ENCODE measurements around the gene MAP3K14. TPM values are rescaled to one million over a fixed set of nuclear protein-coding genes. Genes with fewer than 3 reads are reported as not detected.
A peak's percentile ranks its signal among the peaks of the same experiment; 100 is the strongest.

The MAP3K14 gene
- polyA plus RNA-seq, 4 donors = 6.4 to 19.2 (median 11.1) TPM

DNA sequence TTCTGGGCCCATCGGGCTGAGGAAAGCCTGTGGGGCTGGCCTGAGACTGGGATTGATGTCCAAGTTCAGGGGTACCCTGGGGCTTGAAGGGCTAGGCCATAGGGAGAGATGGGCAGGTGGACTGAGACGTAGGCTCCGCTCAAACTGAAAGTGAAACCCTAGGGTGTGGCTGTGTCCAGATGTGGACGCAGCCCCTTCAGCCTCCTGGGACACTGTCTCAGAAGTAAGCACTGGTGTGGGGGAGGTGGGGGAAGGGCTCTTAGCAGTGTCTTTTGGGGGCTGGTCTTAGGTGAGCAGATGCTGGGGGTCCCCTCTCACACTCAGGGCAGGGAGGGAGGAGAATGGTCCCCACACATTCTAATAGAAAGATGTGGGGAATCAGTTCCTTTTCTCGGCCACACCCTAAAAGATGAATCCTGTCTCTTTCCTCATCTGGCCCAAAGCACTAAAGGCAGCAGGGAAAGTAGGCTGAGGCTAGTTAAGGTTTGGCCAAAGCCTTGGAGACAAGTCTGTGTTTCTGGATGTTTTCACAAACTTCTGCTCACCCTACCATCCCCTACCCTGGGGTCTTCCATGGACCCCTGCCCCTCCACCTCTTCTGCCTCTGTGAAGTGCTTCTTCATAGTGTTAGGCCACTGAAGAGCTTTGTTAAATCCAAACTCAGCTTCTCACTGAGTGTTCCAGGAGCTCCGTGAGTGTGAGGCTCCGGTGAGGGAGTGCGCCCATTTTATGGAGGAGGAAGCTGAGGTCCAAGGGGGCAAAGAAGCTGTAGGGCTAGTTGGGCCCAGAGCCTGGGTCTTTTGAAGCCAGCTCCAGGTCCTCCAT is 89.5 kb downstream of the MAP3K14 start:
- FAIRE-seq (no peak), DNase-seq (peak in 1 of 2 donors; percentile 46)
- Histone ChIP-seq H3K4me3 (ENCODE audit: low read depth in 1 of 3, low read length in 3 of 3) (peak overlapping the region in 1 of 3 donors; percentile 9), H3K27ac (ENCODE audit: low read depth in 1 of 3, low read length in 2 of 3) (peak overlapping the region in 2 of 3 donors; percentile 82 to 90), H3K9me3 (ENCODE audit: control insufficient read depth in 2 of 2, insufficient read depth in 1 of 2, low read depth in 1 of 2, low read length in 1 of 2) (no peaks in the 10 kb centered on the region), H3K36me3 (ENCODE audit: control insufficient read depth in 3 of 3, insufficient read depth in 2 of 3, low read depth in 1 of 3, low read length in 3 of 3) (no peaks in the 10 kb centered on the region), H3K27me3 (ENCODE audit: control insufficient read depth in 3 of 3, insufficient read depth in 3 of 3, low read length in 3 of 3) (peaks cover 0 to 37% (median 0%) of the 10 kb centered on the region in 3 donors), H3K4me1 (ENCODE audit: control insufficient read depth in 3 of 3, insufficient read depth in 2 of 3, low read depth in 1 of 3, low read length in 2 of 3) (peaks cover 0 to 18% (median 3%) of the 10 kb centered on the region in 3 donors)
- WGBS, 3 donors = 49 to 51% (median 50%) methylated on average over 8 of the region's 8 CpGs

DNA sequence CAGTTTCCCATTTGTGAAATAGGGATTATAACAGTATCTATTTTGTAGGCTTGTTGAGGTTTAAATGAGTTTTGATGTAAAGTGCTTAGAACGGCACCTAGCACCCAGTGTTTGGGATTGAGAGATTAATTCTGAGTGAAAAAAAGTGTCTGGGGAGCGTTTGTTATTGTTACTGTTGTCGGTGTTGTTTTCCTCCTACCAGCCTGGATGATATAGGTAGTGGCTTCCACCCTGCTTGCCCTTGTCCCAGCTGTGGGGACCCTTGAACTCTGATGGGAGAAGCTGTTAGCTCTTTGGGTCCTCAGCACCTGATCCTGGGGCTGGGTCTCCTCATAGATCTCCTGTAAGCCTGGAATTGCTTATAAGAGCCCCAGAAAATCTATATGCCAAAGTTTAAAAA is 90.2 kb downstream of the MAP3K14 start:
- WGBS, 3 donors = 60 to 73% (median 65%) methylated on average over 3 of the region's 3 CpGs
- no peaks in the 10 kb centered on the region for H3K36me3 ChIP-seq (ENCODE audit: control insufficient read depth in 3 of 3, insufficient read depth in 2 of 3, low read depth in 1 of 3, low read length in 3 of 3)
- H3K4me1 ChIP-seq (ENCODE audit: control insufficient read depth in 3 of 3, insufficient read depth in 2 of 3, low read depth in 1 of 3, low read length in 2 of 3) = peaks cover 0 to 19% (median 3%) of the 10 kb centered on the region in 3 donors
- H3K9me3 ChIP-seq (ENCODE audit: control insufficient read depth in 2 of 2, insufficient read depth in 1 of 2, low read depth in 1 of 2, low read length in 1 of 2) = no peaks in the 10 kb centered on the region
- H3K27me3 ChIP-seq (ENCODE audit: control insufficient read depth in 3 of 3, insufficient read depth in 3 of 3, low read length in 3 of 3) = peaks cover 0 to 39% (median 0%) of the 10 kb centered on the region in 3 donors
- DNase-seq (no peak), FAIRE-seq (no peak)
- H3K4me3 ChIP-seq (ENCODE audit: low read depth in 1 of 3, low read length in 3 of 3) = peak overlapping the region in 1 of 3 donors; percentile 24
- peak overlapping the region in 2 of 3 donors; percentile 82 to 90 for H3K27ac ChIP-seq (ENCODE audit: low read depth in 1 of 3, low read length in 2 of 3)

DNA sequence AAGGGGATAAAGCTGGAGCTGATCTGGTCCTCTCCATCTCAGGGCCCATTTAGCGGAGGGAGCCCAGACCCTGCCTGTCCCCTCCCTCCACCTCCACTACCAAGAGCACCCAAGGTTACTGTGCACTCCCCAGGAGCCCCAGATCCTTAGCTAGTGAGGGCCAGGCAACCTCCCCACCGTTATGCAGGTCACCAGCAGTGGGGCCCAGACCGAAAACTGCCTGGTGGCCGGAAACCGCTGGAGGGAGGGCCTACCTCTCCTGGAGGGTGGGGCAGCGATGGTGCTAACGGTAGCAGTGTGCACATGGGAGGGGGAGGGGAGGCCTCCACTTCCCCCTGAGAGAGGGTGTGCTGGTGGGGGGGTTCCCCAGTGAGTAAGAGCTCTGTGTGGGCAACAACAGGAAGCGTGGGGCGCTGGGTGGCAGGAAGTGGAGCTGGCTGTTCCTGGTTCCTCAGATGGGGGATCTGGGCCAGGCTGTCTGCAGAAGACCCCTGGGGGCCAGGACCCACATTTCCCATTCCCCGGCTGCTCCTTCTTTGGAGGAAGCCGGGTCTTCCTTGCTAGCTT is 90.8 kb downstream of the MAP3K14 start:
- Histone ChIP-seq H3K27ac (ENCODE audit: low read depth in 1 of 3, low read length in 2 of 3) (peak overlapping the region in 2 of 3 donors; percentile 82 to 90), H3K4me3 (ENCODE audit: low read depth in 1 of 3, low read length in 3 of 3) (peak overlapping the region in 1 of 3 donors; percentile 24), H3K9me3 (ENCODE audit: control insufficient read depth in 2 of 2, insufficient read depth in 1 of 2, low read depth in 1 of 2, low read length in 1 of 2) (no peaks in the 10 kb centered on the region), H3K27me3 (ENCODE audit: control insufficient read depth in 3 of 3, insufficient read depth in 3 of 3, low read length in 3 of 3) (peaks cover 0 to 38% (median 2%) of the 10 kb centered on the region in 3 donors), H3K4me1 (ENCODE audit: control insufficient read depth in 3 of 3, insufficient read depth in 2 of 3, low read depth in 1 of 3, low read length in 2 of 3) (peaks cover 0 to 19% (median 3%) of the 10 kb centered on the region in 3 donors), H3K36me3 (ENCODE audit: control insufficient read depth in 3 of 3, insufficient read depth in 2 of 3, low read depth in 1 of 3, low read length in 3 of 3) (no peaks in the 10 kb centered on the region)
- WGBS, 3 donors = 67 to 75% (median 67%) methylated on average over 11 of the region's 11 CpGs
- FAIRE-seq = no peak
- peak; percentile 11 to 73 for DNase-seq

DNA sequence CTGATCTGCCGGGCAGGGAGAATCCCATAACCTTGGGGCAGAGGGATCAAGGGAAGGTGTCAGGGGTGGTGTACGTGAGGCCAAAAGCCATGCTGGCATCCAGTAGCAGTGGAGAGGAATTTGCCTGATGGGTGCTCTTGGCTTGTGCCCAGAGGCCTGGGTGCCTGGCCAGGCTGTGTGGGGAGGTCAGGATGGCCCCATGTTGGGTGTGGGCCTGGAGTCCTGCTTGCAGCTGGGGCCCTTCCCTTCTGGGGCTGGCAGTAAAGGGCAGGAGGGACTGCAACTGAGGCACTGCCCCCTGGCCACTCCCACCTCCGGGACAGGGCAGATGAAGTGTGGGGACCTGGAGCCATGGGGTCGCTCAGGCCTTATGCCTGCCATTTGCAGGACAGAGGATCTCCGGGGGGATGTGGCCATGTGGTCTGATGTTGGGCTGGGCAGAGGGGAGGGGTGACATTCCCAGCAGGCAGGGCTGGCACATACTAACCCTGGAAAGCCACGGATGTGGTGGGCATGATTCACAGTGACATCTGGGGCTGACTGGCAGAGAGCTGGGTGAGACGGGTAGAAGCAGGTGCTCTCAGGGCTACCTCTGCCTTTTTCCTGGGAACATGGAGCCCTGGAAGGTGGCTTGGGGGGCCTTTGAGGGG is 91.6 kb downstream of the MAP3K14 start:
- no peak for FAIRE-seq
- H3K27me3 ChIP-seq (ENCODE audit: control insufficient read depth in 3 of 3, insufficient read depth in 3 of 3, low read length in 3 of 3) = peaks cover 0 to 39% (median 2%) of the 10 kb centered on the region in 3 donors
- peaks cover 0 to 19% (median 3%) of the 10 kb centered on the region in 3 donors for H3K4me1 ChIP-seq (ENCODE audit: control insufficient read depth in 3 of 3, insufficient read depth in 2 of 3, low read depth in 1 of 3, low read length in 2 of 3)
- 63 to 78% (median 63%) methylated on average over 7 of the region's 7 CpGs for WGBS, 3 donors
- H3K4me3 ChIP-seq (ENCODE audit: low read depth in 1 of 3, low read length in 3 of 3) = peak overlapping the region in 1 of 3 donors; percentile 73
- no peaks in the 10 kb centered on the region for H3K9me3 ChIP-seq (ENCODE audit: control insufficient read depth in 2 of 2, insufficient read depth in 1 of 2, low read depth in 1 of 2, low read length in 1 of 2)
- no peaks in the 10 kb centered on the region for H3K36me3 ChIP-seq (ENCODE audit: control insufficient read depth in 3 of 3, insufficient read depth in 2 of 3, low read depth in 1 of 3, low read length in 3 of 3)
- DNase-seq = no peak
- peak overlapping the region in 2 of 3 donors; percentile 38 to 90 for H3K27ac ChIP-seq (ENCODE audit: low read depth in 1 of 3, low read length in 2 of 3)

DNA sequence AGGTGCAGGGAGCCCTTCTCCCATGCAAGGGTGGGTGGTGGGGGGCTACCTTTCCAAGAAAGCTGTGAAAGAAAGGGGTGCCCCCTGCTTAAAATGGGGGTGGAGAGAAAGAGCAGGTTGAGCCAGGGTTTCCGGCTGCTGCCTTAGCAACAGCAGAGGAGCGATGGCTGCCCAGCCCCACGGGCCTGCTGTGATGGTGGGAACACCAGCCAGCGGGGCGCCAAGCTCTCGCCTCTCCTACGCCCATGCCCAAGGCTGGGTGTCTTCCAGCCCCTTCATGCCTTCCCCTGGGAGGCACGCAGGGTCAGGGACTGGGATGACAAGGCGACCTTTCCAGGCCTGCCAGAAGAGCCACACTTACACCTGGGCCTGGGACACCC is 92.2 kb downstream of the MAP3K14 start:
- Histone ChIP-seq H3K4me1 (ENCODE audit: control insufficient read depth in 3 of 3, insufficient read depth in 2 of 3, low read depth in 1 of 3, low read length in 2 of 3) (peaks cover 0 to 18% (median 2%) of the 10 kb centered on the region in 3 donors), H3K4me3 (ENCODE audit: low read depth in 1 of 3, low read length in 3 of 3) (peak overlapping the region in 1 of 3 donors; percentile 73), H3K9me3 (ENCODE audit: control insufficient read depth in 2 of 2, insufficient read depth in 1 of 2, low read depth in 1 of 2, low read length in 1 of 2) (no peaks in the 10 kb centered on the region), H3K36me3 (ENCODE audit: control insufficient read depth in 3 of 3, insufficient read depth in 2 of 3, low read depth in 1 of 3, low read length in 3 of 3) (no peaks in the 10 kb centered on the region), H3K27me3 (ENCODE audit: control insufficient read depth in 3 of 3, insufficient read depth in 3 of 3, low read length in 3 of 3) (peaks cover 0 to 41% (median 2%) of the 10 kb centered on the region in 3 donors), H3K27ac (ENCODE audit: low read depth in 1 of 3, low read length in 2 of 3) (peak overlapping the region in 2 of 3 donors; percentile 38 to 90)
- 68 to 83% (median 79%) methylated on average over 9 of the region's 9 CpGs for WGBS, 3 donors
- DNase-seq (no peak), FAIRE-seq (no peak)

DNA sequence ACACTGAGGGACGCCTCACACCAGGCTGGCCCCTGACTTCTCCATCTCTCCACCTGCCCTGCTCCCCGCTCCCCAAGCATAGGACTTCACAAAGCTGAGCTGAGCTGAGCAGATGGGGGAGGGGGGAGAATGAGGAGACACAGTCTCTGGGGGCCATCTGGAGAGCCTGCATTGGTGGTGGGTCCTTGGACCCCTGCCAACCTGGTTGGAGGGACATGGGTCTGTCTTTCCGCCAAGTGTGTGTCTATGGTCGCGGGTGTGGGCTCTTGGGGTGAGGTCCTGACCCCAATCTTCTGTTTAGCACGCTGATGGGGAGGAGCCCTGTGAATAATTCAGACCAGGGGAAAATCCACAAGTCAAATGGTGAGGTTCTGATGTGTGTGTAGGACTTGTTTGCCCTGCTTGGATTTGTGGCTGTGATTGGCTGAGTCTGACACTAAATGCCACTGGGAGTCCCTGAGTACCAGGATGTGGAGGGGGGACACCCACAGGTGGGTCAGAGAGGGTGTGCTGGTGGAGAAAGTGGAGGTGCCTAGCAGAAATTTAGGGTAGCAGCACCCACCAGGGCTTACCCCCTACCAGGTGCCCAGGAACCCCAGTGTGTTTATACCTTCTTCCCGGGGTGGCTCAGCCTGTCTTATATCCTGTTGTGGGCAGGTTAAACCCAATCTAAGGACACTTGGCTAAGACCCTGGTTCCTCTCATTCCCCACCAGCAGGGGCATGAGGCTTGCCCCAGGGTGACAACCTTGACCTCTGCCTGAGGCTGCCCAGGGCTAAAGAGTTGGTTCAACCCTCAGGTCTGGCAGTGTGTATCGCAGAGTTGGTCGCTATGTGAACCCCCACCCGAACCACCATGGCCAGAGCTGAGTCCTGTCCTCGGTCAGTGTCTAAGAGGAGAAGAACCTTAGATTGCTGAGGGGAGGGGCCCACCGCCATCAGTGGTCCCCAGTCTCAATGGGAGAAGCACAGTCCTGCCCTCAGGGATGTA is 93.0 kb downstream of the MAP3K14 start:
- Histone ChIP-seq H3K4me1 (ENCODE audit: control insufficient read depth in 3 of 3, insufficient read depth in 2 of 3, low read depth in 1 of 3, low read length in 2 of 3) (peaks cover 0 to 10% (median 0%) of the 10 kb centered on the region in 3 donors), H3K4me3 (ENCODE audit: low read depth in 1 of 3, low read length in 3 of 3) (peak overlapping the region in 1 of 3 donors; percentile 73), H3K27me3 (ENCODE audit: control insufficient read depth in 3 of 3, insufficient read depth in 3 of 3, low read length in 3 of 3) (peaks cover 0 to 41% (median 2%) of the 10 kb centered on the region in 3 donors), H3K27ac (ENCODE audit: low read depth in 1 of 3, low read length in 2 of 3) (peak overlapping the region in 2 of 3 donors; percentile 38 to 90), H3K36me3 (ENCODE audit: control insufficient read depth in 3 of 3, insufficient read depth in 2 of 3, low read depth in 1 of 3, low read length in 3 of 3) (no peaks in the 10 kb centered on the region), H3K9me3 (ENCODE audit: control insufficient read depth in 2 of 2, insufficient read depth in 1 of 2, low read depth in 1 of 2, low read length in 1 of 2) (no peaks in the 10 kb centered on the region)
- DNase-seq (peak in 1 of 2 donors; percentile 1), FAIRE-seq (no peak)
- 71 to 79% (median 75%) methylated on average over 12 of the region's 12 CpGs for WGBS, 3 donors

DNA sequence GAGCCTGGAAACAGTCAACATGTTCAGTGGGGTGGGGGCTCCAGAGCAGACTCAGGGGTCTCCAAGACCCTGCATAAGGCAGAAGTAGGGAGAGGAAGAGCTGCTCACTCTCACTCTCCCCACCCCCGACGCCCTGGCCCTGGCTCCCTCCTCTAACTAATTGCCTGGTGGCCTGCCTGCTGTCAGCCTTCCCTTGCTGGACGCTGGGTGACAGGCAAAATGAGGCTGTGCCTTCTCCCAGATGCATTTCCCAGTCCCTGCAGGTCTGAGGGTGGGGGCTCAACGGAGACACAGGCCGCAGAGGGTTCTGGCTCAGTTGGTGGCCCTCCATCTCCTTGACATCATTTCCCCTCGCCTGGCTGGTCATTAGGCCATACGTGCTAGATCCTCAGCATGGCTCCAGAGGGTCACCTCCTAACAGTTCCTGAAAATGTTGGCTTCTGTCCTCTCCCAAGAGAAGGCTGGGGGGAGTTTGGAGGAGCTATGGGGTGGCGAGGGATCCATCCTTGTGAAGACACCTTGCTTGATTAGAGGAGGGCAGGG is 93.8 kb downstream of the MAP3K14 start:
- FAIRE-seq (no peak), DNase-seq (peak in 1 of 2 donors; percentile 2)
- Histone ChIP-seq H3K4me1 (ENCODE audit: control insufficient read depth in 3 of 3, insufficient read depth in 2 of 3, low read depth in 1 of 3, low read length in 2 of 3) (peaks cover 0 to 3% (median 0%) of the 10 kb centered on the region in 3 donors), H3K36me3 (ENCODE audit: control insufficient read depth in 3 of 3, insufficient read depth in 2 of 3, low read depth in 1 of 3, low read length in 3 of 3) (no peaks in the 10 kb centered on the region), H3K4me3 (ENCODE audit: low read depth in 1 of 3, low read length in 3 of 3) (peak overlapping the region in 2 of 3 donors; percentile 73), H3K27me3 (ENCODE audit: control insufficient read depth in 3 of 3, insufficient read depth in 3 of 3, low read length in 3 of 3) (peaks cover 0 to 41% (median 2%) of the 10 kb centered on the region in 3 donors), H3K9me3 (ENCODE audit: control insufficient read depth in 2 of 2, insufficient read depth in 1 of 2, low read depth in 1 of 2, low read length in 1 of 2) (no peaks in the 10 kb centered on the region), H3K27ac (ENCODE audit: low read depth in 1 of 3, low read length in 2 of 3) (peak overlapping the region in 2 of 3 donors; percentile 27 to 90)
- 52 to 79% (median 53%) methylated on average over 8 of the region's 8 CpGs for WGBS, 3 donors
